Measurements from ENCODE around the gene PRSS22.

Gene PRSS22, protein sequence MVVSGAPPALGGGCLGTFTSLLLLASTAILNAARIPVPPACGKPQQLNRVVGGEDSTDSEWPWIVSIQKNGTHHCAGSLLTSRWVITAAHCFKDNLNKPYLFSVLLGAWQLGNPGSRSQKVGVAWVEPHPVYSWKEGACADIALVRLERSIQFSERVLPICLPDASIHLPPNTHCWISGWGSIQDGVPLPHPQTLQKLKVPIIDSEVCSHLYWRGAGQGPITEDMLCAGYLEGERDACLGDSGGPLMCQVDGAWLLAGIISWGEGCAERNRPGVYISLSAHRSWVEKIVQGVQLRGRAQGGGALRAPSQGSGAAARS

DNA sequence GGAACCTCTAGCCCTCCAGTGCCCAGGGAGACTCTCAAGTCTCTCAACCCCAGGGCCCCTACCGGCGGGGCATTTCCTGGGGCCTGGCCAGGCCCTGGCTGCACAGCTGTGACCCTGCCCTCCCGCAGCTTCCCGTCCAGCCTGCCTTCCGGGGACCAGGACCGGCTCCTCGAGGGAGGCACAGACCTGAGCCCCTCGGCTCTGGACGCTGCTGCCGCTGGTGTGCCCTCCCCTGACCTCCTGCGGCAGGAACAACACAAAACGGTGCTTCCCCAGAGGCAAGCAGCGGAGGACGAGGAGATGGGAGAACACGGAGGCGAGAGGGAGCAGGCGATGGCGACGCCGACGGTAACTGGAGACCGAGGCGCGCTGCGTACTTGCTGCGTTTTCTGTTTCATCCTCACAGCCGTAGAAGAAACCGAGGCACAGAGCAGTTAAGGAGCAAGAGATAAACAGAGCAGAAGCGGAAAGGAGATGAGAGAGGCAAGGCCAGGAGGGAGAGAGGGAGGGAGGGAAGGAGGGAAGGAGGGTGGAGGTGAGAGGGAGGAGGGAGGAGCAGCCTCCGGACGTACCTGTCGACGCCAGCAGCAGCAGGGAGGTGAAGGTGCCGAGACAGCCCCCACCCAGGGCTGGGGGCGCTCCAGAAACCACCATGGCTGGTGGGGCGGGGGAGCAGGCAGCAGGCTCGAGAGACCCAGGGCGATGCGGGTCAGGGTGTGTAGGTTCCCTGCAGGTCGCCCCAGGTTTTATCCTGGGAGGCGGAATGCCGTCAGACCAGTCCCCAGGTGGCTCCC, at the start of gene PRSS22:
PRSS22 (minus strand) TSS at position 720 of the 794 bp plus-strand sequence; CDS start at position 654, 66 bp downstream.
- DNase-seq, result no peak

DNA sequence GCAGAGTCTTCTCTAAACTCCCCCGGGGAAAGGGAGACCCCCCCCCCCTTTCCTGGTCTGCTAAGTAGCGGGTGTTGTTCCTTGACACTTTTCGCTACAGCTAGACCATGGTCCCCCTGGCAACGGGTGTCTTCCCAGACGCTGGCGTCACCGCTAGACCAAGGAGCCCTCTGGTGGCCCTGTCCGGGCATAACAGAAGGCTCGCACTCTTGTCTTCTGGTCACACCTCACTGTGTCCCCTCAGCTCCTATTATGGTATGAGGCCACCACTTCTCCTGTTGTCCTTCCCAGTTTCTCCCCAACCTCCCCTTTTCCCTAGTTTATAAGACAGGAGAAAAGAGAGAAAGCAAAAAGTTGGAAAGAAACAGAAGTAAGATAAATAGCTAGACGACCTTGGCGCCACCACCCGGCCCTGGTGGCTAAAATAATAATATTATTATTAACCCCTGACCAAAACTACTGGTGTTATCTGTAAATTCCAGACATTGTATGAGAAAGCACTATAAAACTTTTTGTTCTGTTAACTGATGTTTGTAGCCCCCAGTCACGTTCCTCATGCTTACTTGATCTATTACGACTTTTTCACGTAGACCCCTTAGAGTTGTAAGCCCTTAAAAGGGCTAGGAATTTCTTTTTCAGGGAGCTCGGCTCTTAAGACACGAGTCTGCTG, 49.2 kb upstream of the PRSS22 start:
- DNase-seq, result peak; percentile 3

DNA sequence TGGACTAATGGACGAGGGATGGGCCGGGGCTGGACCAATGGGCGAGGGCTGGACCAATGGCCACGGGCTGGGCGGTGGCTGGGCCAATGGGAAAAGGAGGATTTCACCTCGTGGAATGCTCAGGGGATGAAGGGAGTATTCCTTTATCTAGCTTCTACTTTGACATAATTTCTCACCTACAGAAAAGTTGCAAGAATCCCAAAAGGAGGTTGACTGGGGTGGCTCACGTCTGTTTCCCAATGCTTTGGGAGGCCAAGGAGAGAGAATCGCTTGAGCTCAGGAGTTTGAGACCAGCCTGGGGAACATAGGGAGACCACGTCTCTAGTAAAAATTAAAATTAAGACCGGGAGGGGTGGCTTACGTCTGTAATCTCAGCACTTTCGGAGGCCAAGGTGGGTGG, 48.0 kb upstream of the PRSS22 start:
- DNase-seq, result no peak

DNA sequence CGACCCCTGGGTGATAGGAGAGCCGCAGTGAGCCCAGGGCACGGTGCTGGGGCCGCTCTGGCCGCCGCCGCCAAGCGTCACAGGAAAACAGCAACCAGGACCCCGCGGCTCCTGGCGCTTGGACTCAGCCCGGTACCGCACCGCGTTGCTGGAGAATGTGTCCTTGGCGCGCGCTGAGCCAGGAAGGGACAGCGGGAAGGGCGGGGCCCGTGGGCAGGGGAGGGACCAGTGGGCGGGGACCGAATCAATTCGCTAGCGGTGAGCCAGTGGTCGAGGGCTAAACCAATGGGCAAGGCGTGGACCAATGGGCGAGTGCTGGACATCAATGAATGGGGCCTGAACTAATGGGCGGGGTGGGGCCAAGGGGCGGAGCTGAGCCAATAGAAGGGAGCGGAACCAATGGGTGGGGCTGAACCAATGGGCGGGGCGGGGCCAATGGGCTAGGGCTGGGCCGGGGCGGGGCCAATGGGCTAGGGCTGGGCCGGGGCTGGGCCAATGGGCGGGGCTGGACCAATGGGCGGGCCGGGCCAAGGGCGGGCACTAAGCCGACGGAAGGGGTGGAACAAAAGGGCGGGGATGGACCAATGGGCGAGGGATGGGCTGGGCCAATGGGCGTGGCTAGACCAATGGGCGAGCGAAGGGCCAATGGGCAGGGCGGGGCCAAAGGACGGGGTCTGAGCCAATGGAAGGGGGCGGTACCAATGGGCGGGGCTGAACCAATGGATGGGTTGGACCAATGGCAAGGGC, 47.4 kb upstream of the PRSS22 start:
- DNase-seq, result peak; percentile 88

DNA sequence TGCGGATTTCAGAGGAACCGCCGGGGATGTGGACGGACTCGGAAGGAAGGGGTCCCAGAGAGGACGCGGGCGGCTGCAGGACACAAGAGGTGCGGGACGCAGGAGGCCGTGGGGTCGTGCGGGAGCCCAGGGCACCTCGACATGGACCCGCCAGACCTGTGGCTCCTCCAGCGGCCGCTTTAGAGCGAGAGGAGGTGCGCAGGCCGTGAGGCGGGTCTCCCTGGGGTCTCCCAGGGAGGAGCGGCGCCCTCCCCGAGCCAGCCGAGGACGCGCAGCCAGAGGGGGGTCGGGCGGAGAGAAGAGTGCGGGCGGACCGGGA, 46.9 kb upstream of the PRSS22 start:
- no peak for DNase-seq

DNA sequence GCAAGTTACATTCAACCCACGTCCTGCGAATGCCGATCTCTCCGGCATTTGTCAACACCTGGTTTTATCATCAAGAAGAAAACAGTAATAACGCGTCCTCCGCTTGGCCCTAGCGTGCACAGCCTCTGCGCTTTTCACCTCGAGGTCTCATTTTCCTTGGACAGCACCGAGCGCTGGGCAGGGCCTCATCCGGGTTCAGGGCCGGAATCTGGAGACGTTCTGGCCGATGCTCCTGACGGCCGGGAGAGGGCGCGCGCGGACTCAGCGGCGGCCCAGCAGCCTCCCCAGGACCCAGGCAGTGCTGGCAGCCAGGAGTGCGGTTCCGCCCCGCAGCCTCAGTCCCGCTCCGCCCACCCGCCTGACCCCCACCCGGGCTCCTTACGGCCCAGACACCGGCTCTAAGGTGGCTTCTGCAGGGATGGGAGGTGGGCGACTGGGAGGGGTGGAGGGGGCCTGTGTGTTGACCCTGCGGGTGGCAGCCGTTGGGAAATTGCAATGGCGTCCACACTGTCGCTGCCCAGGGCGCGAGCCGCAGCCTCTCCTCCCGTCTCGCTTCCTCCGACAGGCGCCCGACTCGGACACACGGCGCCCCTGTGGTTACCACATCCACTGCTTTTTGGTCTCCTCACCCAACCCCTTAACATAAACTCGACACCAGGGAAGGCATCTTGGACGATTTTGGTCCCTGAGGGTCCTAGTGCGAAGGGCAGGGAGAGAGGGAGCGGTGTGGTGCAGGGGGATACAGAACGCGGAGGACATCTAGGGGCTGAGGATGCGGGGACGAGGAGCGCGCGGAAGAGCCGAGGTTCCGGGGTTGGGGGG, 46.3 kb upstream of the PRSS22 start:
- DNase-seq, result peak; percentile 39

DNA sequence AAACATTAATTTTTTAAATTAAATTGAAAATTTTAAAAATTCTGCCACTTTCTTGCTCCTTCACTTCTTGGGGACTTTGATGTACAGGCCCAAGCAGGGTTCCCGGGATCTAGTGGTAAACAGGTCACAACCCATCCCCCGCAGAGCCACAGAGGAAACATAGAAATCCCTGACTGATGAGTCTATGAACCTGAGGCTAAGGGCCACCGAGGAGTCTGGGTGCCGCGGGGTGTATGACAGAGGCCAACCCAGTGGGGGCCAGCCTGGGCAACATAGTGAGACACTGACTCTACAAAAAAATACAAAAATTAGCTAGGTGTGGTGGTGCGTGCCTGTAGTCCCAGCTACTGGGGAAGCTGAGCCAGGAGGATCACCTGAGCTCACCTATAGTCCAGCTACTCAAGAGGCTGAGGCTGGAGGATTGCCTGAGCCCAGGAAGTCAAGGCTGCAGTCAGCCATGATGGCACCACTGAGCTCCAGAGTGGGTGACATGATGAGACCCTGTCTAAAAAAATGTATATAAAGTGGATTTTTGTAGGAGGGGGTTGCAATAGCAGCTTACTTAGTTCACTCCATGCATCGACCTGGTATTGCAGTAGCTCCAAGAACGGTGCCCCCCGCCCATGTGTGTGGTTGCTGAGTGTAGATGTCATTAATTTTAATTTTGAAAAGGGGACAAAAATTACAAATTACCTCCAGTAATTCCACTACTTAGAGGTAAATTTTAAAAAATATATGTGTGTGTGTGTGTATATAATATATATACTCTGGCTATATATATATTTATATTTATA, 44.6 kb upstream of the PRSS22 start:
- no peak for DNase-seq

DNA sequence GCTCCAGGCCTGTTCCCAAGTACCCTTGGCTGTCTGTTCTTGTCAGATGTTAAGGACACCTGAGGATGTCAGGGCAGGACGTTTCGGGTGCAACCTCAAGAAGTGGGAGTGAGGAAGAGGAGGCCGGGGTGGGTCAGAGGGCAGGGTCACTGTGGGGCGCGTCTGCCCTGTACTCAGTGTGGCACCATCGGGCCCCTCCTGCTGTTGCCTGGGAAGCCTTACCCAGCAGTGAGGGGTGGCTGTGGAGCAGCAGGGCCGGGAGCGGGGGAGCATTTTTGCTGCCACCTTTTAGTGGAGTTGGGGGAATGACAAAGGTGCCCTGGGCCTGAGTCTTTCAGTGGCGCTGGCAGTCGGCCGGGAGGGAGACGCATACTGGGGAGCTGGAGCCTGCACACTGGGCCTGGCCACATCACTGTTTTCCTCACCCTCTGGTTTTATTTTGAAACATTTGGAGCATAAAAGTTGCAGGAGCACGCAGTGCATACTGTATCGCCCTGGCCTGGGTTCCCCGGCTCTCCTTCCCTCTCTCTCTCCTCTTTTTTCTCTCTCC, 42.6 kb upstream of the PRSS22 start:
- DNase-seq, result no peak

DNA sequence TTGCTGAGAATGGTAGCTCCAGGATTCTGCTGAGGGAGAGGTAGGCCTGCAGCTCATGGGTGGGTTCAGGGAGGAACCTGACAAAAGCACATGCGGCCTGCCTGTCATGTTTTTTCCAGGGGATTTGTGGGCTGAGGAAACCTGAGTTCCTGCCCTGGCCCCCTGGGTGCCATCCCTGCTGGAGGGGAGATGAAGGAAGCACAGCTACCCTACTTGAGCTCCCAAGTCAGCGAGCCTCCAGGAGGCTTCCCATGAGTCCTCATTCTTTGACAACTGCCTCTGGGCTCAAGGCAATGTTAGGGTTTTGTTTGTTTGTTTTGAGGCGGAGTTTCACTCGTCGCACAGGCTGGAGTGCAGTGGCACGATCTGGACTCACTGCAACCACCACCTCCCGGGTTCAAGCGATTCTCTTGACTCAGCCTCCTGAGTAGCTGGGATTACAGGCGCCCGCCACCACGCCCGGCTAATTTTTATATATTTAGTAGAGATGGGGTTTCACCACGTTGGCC, 41.6 kb upstream of the PRSS22 start:
- DNase-seq, result no peak

DNA sequence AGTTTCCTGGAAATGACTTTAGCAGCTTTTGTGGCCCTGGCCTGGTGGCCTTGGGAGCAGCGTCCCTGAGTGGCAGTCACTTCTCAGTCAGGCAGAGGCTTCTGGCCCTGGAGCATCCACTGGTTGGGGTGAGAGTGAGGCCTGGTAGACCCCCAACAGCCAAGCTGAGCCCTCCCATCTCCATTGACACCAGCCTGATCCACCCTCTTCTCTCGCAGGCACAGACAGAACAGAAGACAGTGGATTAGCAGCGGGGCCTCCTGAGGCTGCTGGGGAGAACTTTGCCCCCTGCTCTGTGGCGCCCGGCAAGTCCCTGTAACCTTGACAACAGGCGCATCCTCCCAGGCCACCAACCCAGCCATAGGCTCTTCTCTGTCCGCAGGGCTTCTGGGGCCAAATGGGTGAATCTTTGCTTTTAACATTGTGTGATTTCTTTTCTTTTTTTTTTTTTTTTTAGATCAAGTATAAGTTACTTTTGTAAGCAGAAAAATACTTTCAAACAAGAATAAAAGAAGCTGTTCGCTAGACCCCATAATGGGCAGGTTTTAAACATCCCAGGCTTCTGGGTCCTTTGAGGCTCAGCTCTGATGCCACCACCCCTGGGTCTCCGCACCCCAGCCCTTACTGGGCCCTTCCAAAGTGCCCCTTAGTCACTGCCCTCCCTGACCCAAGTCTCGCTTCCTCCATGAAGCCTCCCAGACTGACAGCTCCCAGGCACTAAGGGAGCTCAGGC, 41.0 kb upstream of the PRSS22 start:
- no peak for DNase-seq

DNA sequence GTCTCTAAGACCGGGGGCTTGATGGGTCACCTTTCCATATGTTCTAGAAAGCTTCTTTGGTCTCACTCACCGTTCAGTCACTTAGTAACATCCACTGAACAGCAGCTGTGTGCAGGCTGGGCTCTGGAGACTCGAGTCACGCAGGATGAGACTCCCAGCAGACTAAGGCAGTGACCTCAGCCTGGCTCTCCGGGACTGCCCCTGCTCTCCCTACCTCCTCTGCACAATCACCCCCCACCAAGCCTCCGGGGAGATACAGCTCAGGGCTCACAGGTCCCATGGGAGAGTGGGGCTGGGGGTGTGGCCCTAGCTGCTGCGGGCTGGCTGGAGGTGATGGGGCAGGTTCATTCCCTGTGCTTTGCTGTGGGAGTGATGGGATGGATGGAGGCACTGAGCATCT, 39.1 kb upstream of the PRSS22 start:
- no peak for DNase-seq

DNA sequence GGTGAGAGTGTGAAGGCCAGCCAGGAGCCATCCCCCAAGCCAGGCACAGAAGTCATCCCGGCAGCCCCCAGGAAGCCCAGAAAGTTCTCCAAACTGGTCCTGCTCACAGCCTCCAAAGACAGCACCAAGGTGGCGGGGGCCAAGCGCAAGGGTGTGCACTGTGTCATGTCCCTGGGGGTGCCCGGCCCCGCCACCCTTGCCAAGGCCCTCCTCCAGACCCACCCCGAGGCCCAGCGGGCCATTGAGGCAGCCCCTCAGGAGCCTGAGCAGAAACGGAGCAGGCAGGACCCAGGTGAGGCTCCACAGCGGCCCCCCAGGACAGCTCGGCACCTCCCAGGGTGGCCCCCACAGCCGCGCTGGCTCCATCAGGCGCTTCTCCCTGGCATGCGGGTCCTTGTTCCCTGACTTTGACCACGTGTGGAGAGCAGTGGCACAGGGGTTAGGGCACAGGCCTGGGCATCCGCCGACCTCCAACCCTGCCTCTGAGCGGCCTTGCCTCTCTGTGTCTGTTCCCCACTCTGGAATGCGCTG, 38.6 kb upstream of the PRSS22 start:
- no peak for DNase-seq

DNA sequence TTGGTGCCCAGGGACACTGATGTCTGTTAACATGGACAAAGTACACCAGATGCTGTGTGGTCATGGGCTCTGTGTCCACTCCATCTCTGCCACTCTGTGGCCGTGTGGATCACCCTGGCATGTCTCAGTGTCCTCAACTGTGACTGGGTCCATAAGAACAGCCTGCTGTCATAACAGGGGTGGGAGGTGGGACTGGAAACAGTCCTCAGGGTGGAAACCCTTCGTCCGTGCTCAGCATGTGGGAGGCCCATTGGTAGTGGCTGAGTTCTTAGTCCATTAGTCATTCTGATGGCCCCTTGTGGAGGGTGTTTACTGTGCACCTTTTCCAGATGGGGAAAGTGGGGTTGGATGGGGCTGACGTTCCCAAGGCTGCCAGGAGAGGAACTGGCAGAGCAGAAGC, 37.8 kb upstream of the PRSS22 start:
- no peak for DNase-seq

DNA sequence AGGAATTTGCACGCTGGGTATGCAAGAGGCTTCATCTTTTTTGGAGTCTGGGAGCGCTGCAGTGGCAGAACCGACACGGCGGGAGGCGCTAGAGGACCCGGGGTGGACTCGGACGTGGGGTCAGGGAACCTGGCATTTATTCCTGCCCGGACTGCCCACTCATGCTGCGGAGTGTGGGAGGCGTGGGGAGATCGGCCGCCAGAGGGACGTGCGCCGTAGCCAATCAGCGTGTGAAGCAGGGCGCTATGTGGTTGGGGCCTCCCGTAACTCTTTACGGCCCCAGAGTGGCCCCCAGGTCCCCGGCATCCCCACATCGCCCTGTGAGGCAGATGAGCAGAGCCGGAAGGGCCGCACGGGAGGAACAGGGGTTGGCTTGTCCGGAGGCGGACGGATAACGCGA, 36.3 kb upstream of the PRSS22 start:
- DNase-seq, result no peak

DNA sequence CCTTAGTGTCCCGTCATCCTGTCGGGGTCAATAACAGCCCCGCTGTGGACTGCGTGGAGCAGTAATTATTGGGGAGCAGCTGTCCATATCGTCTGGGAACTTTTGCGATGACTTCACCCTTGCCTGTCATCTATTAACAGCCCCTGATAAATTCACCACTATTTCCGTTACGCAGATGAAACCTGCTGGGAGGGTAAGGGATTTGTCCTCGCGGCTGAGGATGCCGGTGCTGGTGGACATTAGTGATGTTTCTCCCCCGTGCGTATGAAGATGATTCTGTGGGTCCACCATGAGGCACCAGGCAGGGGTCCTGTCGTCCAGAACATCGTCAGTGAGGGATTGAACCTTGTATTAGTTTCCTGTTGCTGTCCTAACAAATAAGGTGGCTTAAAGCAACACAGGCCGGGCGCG, 26.1 kb upstream of the PRSS22 start:
- no peak for DNase-seq

DNA sequence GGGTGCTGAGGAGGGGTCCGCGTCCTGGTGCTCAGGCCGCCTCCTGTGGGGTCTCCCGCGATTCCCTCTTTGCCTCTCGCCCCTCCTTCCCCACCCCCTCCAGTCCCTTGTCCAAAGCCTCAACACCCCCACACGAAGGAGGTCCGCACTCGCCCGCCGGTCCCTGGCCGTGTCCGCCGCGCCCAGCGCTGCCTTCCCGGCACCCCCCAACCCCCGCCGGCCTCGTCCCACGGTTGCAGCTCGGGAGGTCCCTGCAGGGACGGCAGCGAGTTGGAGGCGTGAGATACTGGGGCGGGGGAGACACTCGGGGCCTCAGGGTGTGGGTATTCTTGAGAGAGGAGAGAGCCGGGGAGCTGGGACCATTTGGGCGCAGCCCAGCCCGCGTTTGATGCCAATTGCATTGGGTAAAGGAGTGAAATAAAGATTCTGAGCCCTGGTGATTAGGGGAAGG, 25.5 kb upstream of the PRSS22 start:
- DNase-seq, result no peak

DNA sequence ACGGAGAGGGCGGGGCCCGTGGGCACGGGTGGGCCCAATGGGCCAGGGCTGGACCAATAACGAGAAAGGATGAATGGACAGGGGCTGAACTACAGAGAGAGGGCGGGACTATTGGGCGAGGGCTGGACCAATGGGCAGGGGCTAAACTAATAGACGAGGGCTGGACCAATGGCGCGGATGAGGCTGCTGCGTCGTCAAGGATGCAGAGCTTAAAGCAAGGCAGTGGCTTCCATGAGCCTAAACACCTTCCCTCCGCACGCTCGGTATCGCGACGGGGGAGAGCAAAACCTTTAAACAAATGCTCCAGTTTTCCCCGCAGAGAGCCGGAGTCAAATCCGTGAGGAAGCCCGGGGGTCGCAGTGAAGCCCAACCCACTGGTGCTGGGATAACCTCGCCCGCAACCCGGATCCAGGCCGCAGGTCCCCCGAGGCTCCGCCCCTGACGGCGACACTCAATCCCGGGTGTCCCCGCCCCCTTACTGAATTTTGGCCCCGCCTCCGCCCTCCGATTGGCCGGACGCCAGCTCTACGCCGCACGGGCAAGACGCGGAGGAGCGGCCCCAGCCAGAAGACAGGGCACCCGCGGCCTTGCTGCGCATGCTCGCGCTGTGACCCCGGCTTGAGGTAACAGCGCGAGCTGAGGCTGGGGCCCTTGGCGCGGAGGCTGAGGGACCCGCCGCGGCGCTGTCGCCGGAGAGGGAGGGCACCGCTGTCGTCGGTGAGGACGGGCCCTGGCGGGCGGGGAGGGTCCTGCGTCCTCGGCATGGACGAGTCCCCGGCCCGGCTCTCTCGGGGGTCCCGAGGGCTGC, 24.9 kb upstream of the PRSS22 start, which contains the start of gene FLYWCH2:
FLYWCH2 (plus strand) TSS at position 566 of the 808 bp plus-strand sequence. CDS start 13,235 bp downstream, outside the sequence.
- peak; percentile 90 for DNase-seq

DNA sequence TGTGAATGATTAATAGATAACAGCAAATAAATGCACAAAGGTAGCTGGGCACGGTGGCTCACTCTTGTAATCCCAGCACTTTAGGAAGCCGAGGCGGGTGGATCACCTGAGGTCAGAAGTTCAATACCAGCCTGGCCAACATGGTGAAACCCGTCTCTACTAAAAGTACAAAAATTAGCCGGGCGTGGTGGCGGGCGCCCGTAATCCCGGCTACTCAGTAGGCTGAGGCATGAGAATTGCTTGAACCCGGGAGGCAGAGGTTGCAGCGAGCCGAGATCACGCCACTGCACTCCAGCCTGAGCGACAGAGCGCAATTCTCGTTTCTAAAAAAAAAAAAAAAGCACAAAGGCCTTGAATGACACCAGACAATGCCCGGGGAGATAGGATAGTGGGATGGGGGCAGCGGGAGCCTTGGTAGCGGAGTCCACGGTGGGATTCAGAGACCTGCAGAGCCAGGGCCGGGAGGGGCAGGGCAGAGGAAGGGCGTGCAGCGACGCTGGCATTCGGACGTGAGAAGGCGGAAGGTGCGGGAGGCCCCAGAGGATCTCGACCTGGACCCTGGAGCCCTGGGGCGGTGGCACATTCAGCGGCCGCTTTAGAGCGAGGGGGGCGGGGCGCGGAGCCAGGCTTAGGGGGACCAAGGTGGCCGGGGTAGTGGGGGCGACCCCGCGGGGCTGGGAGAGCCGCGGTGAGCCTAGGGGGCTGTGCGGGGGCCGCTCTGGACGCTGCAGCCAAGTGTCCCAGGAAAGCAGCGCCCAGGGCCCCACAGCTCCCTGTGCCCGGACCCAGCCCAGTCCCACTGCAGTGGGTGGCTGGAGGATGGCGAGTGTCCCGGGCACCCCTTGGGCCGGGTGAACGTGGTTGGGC, 24.0 kb upstream of the PRSS22 start:
- DNase-seq, result no peak

Data from NCI-H748 treated with DMSO at 0.1 percent for 48 hours (cell line).